HCT116 (cell line): ENCODE results near the gene NEURL1B. TPM values are rescaled to one million over a fixed set of nuclear protein-coding genes. Genes with fewer than 3 reads are reported as not detected.

Source experiments
- ATAC-seq: fragments of 200-7000 bp; cut with Tn5 transposase; 2 replicates; pipeline ENCODE4 v1.9.1; 2020; ENCODE audit warnings: mild to moderate bottlenecking, moderate library complexity
- BruUV-seq: library from RNA; stranded (reverse); fragments of 400-500 nt; replicated peaks from 2 replicates; lab custom pipeline; 2021; lab: Mats Ljungman, UMichigan
- CTCF ChIA-PET: fragments of 300-600 bp; sonication (Branson Sonifier 250); formaldehyde crosslinking; loops from one replicate; lab custom pipeline; 2021; ENCODE audit warnings: antibody characterized with exemption; lab: Charles Lee
- POLR2A ChIA-PET: fragments of 300-600, 350-600 bp; sonication (Branson Sonifier 250); formaldehyde crosslinking; loops from one replicate; lab custom pipeline; 2021; ENCODE audit warnings: antibody characterized with exemption; lab: Charles Lee
- RAD21 ChIA-PET, 2 experiments: fragments of 300-600 bp; sonication (Branson Sonifier 250); formaldehyde crosslinking; loops; one replicate each; lab custom pipeline; 2023; ENCODE audit warnings: low total read pairs in 2 of 2; ENCODE audit not compliant: uncharacterized antibody in 2 of 2, unreplicated experiment in 2 of 2, low non-redundant PET in 1 of 2; lab: Charles Lee
- DNase-seq: peaks from one replicate; pipeline ENCODE4 v3.0.0-alpha.2; 2010; ENCODE audit warnings: low read depth, low spot score
- H2AFZ ChIP-seq: fragments of 200-600 bp; shearing (Covaris generic), sonication (generic); 2 replicates; pipeline ENCODE4 v1.6.1; 2017; ENCODE audit warnings: low read depth, mixed run types, mixed read lengths, antibody characterized with exemption, low read length; ENCODE audit not compliant: poor library complexity, severe bottlenecking
- H3K27ac ChIP-seq: 2 replicates; pipeline ENCODE4 v1.5.1; 2012; ENCODE audit warnings: low read depth, low read length
- H3K27me3 ChIP-seq: fragments of 200-600 bp; sonication (generic); 2 replicates; pipeline ENCODE4 v1.6.1; 2016; ENCODE audit warnings: mixed run types, low read length, mixed read lengths; ENCODE audit not compliant: insufficient read depth
- H3K36me3 ChIP-seq, 2 experiments: fragments of 200-500 bp in 1 of 2; fragments of 200-600 bp in 1 of 2; sonication (Bioruptor generic) in 1 of 2; sonication (generic) in 1 of 2; 2 replicates each; pipeline versions ENCODE4 v1.5.1 to v1.6.1; 2014 to 2016; ENCODE audit warnings: low read length in 2 of 2, inconsistent platforms in 1 of 2, mixed read lengths in 1 of 2, mixed run types in 1 of 2; ENCODE audit not compliant: insufficient read depth in 2 of 2, control insufficient read depth in 1 of 2
- H3K4me1 ChIP-seq, 2 experiments: fragments of 200-600 bp in 1 of 2; sonication (generic) in 1 of 2; 2 replicates each; pipeline versions ENCODE4 v1.5.1 to v1.6.1; 2012 to 2017; ENCODE audit warnings: low read length in 2 of 2, inconsistent platforms in 1 of 2, mild to moderate bottlenecking in 1 of 2, mixed read lengths in 1 of 2, mixed run types in 1 of 2, moderate library complexity in 1 of 2; ENCODE audit not compliant: insufficient read depth in 2 of 2, control insufficient read depth in 1 of 2
- H3K4me2 ChIP-seq: fragments of 200-600 bp; sonication (generic); 2 replicates; pipeline ENCODE4 v1.6.1; 2017; ENCODE audit warnings: mixed run types, low read length, mixed read lengths
- H3K4me3 ChIP-seq, 2 experiments: fragments of 200-600 bp in 1 of 2; sonication (generic) in 1 of 2; replicated peaks in 1 of 2; 2 replicates each; pipeline ENCODE4 v1.5.1; 2011 to 2016; ENCODE audit warnings: low read length in 2 of 2, control low read depth in 1 of 2, low read depth in 1 of 2, mild to moderate bottlenecking in 1 of 2, mixed read lengths in 1 of 2, mixed run types in 1 of 2
- H3K79me2 ChIP-seq: fragments of 200-600 bp; sonication (generic); 2 replicates; pipeline ENCODE4 v1.6.1; 2017; ENCODE audit warnings: mild to moderate bottlenecking, mixed run types, low read length, moderate library complexity, mixed read lengths; ENCODE audit not compliant: insufficient read depth
- H3K9ac ChIP-seq: fragments of 200-600 bp; sonication (generic); 2 replicates; pipeline ENCODE4 v1.6.1; 2016; ENCODE audit warnings: low read length, mixed read lengths
- H3K9me2 ChIP-seq: fragments of 200-600 bp; sonication (generic), shearing (Covaris generic); 2 replicates; pipeline ENCODE4 v1.6.1; 2017; ENCODE audit warnings: mixed run types, mild to moderate bottlenecking, moderate library complexity; ENCODE audit not compliant: insufficient read depth
- H3K9me3 ChIP-seq, 2 experiments: fragments of 200-500 bp in 1 of 2; fragments of 200-600 bp in 1 of 2; sonication (Bioruptor generic) in 1 of 2; sonication (generic) in 1 of 2; 2 replicates each; pipeline ENCODE4 v1.6.1; 2014 to 2017; ENCODE audit warnings: low read length in 2 of 2, mixed read lengths in 2 of 2, inconsistent platforms in 1 of 2, low read depth in 1 of 2, mild to moderate bottlenecking in 1 of 2, mixed run types in 1 of 2, moderate library complexity in 1 of 2; ENCODE audit not compliant: control insufficient read depth in 1 of 2, insufficient read depth in 1 of 2
- H4K20me1 ChIP-seq: fragments of 200-600 bp; sonication (generic), shearing (Covaris generic); 2 replicates; pipeline ENCODE4 v1.6.1; 2017; ENCODE audit warnings: mixed run types, mild to moderate bottlenecking, moderate library complexity; ENCODE audit not compliant: insufficient read depth
- EGR1 ChIP-seq: IDR thresholded peaks from 2 replicates; pipeline ENCODE4 v1.6.1; 2012; ENCODE audit warnings: low read depth
- ELF1 ChIP-seq: IDR thresholded peaks from 2 replicates; pipeline ENCODE4 v1.6.1; 2012; ENCODE audit warnings: low read depth, borderline replicate concordance
- EZH2 ChIP-seq: fragments of 200-600 bp; sonication (generic); IDR thresholded peaks from 2 replicates; pipeline ENCODE4 v1.6.1; 2017; ENCODE audit warnings: antibody characterized with exemption, mixed run types
- EZH2phosphoT487 ChIP-seq: fragments of 200-600 bp; IDR thresholded peaks from 2 replicates; pipeline ENCODE4 v1.6.1; 2018; ENCODE audit warnings: antibody characterized with exemption, borderline replicate concordance
- FOSL1 ChIP-seq: IDR thresholded peaks from 2 replicates; pipeline ENCODE4 v1.6.1; 2012; ENCODE audit warnings: low read depth
- JUND ChIP-seq: IDR thresholded peaks from 2 replicates; pipeline ENCODE4 v1.6.1; 2012
- MAX ChIP-seq: IDR thresholded peaks from 2 replicates; pipeline ENCODE4 v1.6.1; 2012
- POLR2AphosphoS5 ChIP-seq: IDR thresholded peaks from 2 replicates; pipeline ENCODE4 v1.6.1; 2011; ENCODE audit warnings: mild to moderate bottlenecking, low read depth, low read length, moderate library complexity
- RAD21 ChIP-seq: IDR thresholded peaks from 2 replicates; pipeline ENCODE4 v1.6.1; 2012; ENCODE audit warnings: low read depth, mild to moderate bottlenecking
- REST ChIP-seq: IDR thresholded peaks from 2 replicates; pipeline ENCODE4 v1.6.1; 2012; ENCODE audit warnings: low read depth
- SP1 ChIP-seq: IDR thresholded peaks from 2 replicates; pipeline ENCODE4 v1.6.1; 2012; ENCODE audit warnings: low read depth
- SRF ChIP-seq: IDR thresholded peaks from 2 replicates; pipeline ENCODE4 v1.6.1; 2012; ENCODE audit warnings: low read depth
- YY1 ChIP-seq: IDR thresholded peaks from 2 replicates; pipeline ENCODE4 v1.6.1; 2011; ENCODE audit warnings: low read length, low read depth, moderate library complexity, mild to moderate bottlenecking; ENCODE audit not compliant: insufficient replicate concordance; ENCODE audit errors: extremely low read depth
- ZFX ChIP-seq: fragments of 450-650 bp; IDR thresholded peaks from 2 replicates; pipeline ENCODE4 v1.6.1; 2017
- ZNF274 ChIP-seq: fragments of 200-500 bp; sonication (Bioruptor generic); IDR thresholded peaks from 2 replicates; pipeline ENCODE4 v1.6.1; 2014; ENCODE audit warnings: mild to moderate bottlenecking, low read depth, low read length, inconsistent platforms
- intact Hi-C: fragments of 100-400 bp; cut with micrococcal nuclease; formaldehyde crosslinking; loops from 2 replicates; pipeline ENCODE4 v1.10.0; 2022
- total RNA-seq: library from RNA; stranded (reverse); gene quantifications from one replicate; pipeline ENCODE4 v1.2.1, GENCODE V29; 2021; ENCODE audit not compliant: unreplicated experiment

Gene NEURL1B
- total RNA-seq, 1 experiment from 2014 or later = 5.8 TPM

GRCh38 chr5:172659909-172660628, 19.0 kb downstream of the NEURL1B start:
- Histone ChIP-seq H4K20me1 (no peaks in the 10 kb centered on the region), H3K79me2 (no peaks in the 10 kb centered on the region), H3K27me3 (no peaks in the 10 kb centered on the region), H3K9ac (no peak overlapping the region), H3K9me2 (no peaks in the 10 kb centered on the region), H3K4me3 (no peak overlapping the region)
- CTCF ChIA-PET = no interaction called here
- no peak for ATAC-seq
- BruUV-seq = no TSS peak
- no peak for TF ChIP-seq POLR2AphosphoS5
- TF ChIP-seq SRF = no peak
- TF ChIP-seq RAD21 = no peak
- TF ChIP-seq ZFX = no peak
- TF ChIP-seq FOSL1 = no peak
- no peak for TF ChIP-seq EZH2phosphoT487
- TF ChIP-seq SP1 = no peak
- TF ChIP-seq, all 23 proteins: peak for 0
- H3K36me3 ChIP-seq = no peaks in the 10 kb centered on the region
- H2AFZ ChIP-seq = no peak overlapping the region
- intact Hi-C loops = no loop called here
- RAD21 ChIA-PET = no interaction called here
- no peak overlapping the region for H3K27ac ChIP-seq
- no peaks in the 10 kb centered on the region for H3K9me3 ChIP-seq
- H3K4me2 ChIP-seq = no peak overlapping the region
- POLR2A ChIA-PET = no interaction called here
- no peak for DNase-seq
- peaks cover 0 to 9% of the 10 kb centered on the region in 2 experiments; a peak in 1 of 4 replicates for H3K4me1 ChIP-seq

GRCh38 chr5:172660974-172661373, 19.9 kb downstream of the NEURL1B start:
- ATAC-seq (no peak), DNase-seq (no peak)
- ChIA-PET CTCF (no interaction called here), RAD21 (no interaction called here), POLR2A (no interaction called here)
- Histone ChIP-seq H3K9ac (no peak overlapping the region), H3K9me2 (no peaks in the 10 kb centered on the region), H3K9me3 (no peaks in the 10 kb centered on the region), H3K27ac (no peak overlapping the region), H3K4me2 (no peak overlapping the region), H2AFZ (no peak overlapping the region), H3K36me3 (no peaks in the 10 kb centered on the region), H3K79me2 (no peaks in the 10 kb centered on the region), H3K27me3 (no peaks in the 10 kb centered on the region), H3K4me1 (peaks cover 0 to 9% of the 10 kb centered on the region in 2 experiments; a peak in 1 of 4 replicates), H4K20me1 (no peaks in the 10 kb centered on the region), H3K4me3 (no peak overlapping the region)
- intact Hi-C loops = no loop called here
- no TSS peak for BruUV-seq
- TF ChIP-seq EZH2phosphoT487 (no peak), SP1 (no peak), YY1 (no peak), EGR1 (no peak), ZFX (no peak), EZH2 (no peak), REST (no peak), ELF1 (no peak), ZNF274 (no peak), MAX (no peak), POLR2AphosphoS5 (no peak), JUND (no peak), FOSL1 (no peak)
